Endothelial cell of umbilical vein (primary cell): ENCODE data around the gene HDHD5. TPM values are rescaled to one million over a fixed set of nuclear protein-coding genes. Genes with fewer than 3 reads are reported as not detected.
"Not testable (repeated sequence)": the region's sequence is repeated elsewhere in the genome, so short reads cannot be mapped to it uniquely, and the experiment has no call there.

Experiments used
- BruUV-seq: library from RNA; stranded (reverse); fragments of 400-500 nt; replicated peaks from 2 replicates; lab custom pipeline; 2021; lab: Mats Ljungman, UMichigan
- CTCF ChIA-PET: fragments of 300-600, 350-600 bp; sonication (Branson Sonifier 250); formaldehyde crosslinking; loops from one replicate; lab custom pipeline; 2021; ENCODE audit warnings: antibody characterized with exemption, inconsistent platforms; lab: Charles Lee
- POLR2A ChIA-PET: fragments of 300-600, 350-600 bp; sonication (Branson Sonifier 250); formaldehyde crosslinking; loops from one replicate; lab custom pipeline; 2021; ENCODE audit warnings: antibody characterized with exemption, inconsistent platforms; lab: Charles Lee
- DNase-seq: peaks from one replicate; pipeline ENCODE4 v3.0.0-alpha.2; 2011; ENCODE audit warnings: low read depth, low spot score
- FAIRE-seq: peaks from 2 replicates; lab custom pipeline; 2011; peaks lifted over from hg19 to GRCh38; lab: Jason Lieb, UNC
- H2AFZ ChIP-seq: 2 replicates; pipeline ENCODE4 v1.6.0; 2012; ENCODE audit warnings: low read depth, low read length, control low read depth, inconsistent platforms
- H3K27ac ChIP-seq: 2 replicates; pipeline ENCODE4 v1.5.1; 2011; ENCODE audit warnings: low read depth, mild to moderate bottlenecking, control low read depth, low read length, moderate library complexity; ENCODE audit not compliant: insufficient read depth
- H3K27me3 ChIP-seq, 2 experiments: 2 replicates each; pipeline versions ENCODE4 v1.6.0 to v1.6.1; 2011; ENCODE audit warnings: low read length in 2 of 2, mixed read lengths in 1 of 2; ENCODE audit not compliant: control insufficient read depth in 2 of 2, insufficient read depth in 2 of 2
- H3K36me3 ChIP-seq, 2 experiments: 2 replicates in 1 of 2; 3 replicates in 1 of 2; pipeline ENCODE4 v1.5.1; 2011; ENCODE audit warnings: low read length in 2 of 2, mild to moderate bottlenecking in 1 of 2, moderate library complexity in 1 of 2; ENCODE audit not compliant: control insufficient read depth in 2 of 2, insufficient read depth in 2 of 2; ENCODE audit errors: extremely low read depth in 1 of 2
- H3K4me1 ChIP-seq: 3 replicates; pipeline ENCODE4 v1.5.1; 2011; ENCODE audit warnings: mild to moderate bottlenecking, low read length; ENCODE audit not compliant: control insufficient read depth, insufficient read depth; ENCODE audit errors: extremely low read depth
- H3K4me2 ChIP-seq: 2 replicates; pipeline ENCODE4 v1.6.1; 2011; ENCODE audit warnings: low read length, control low read depth, mixed read lengths; ENCODE audit not compliant: insufficient read depth
- H3K4me3 ChIP-seq, 3 experiments: fragments of 200-600 bp in 1 of 3; sonication (generic), shearing (Covaris generic) in 1 of 3; replicated peaks in 1 of 3; 2 replicates each; pipeline ENCODE4 v1.5.1; 2011 to 2016; ENCODE audit warnings: control low read depth in 3 of 3, low read length in 3 of 3, mild to moderate bottlenecking in 2 of 3, inconsistent platforms in 1 of 3, low read depth in 1 of 3, moderate library complexity in 1 of 3; ENCODE audit not compliant: insufficient read depth in 1 of 3
- H3K79me2 ChIP-seq: 2 replicates; pipeline ENCODE4 v1.6.0; 2012; ENCODE audit warnings: low read length, inconsistent platforms; ENCODE audit not compliant: control insufficient read depth, insufficient read depth
- H3K9ac ChIP-seq: replicated peaks from 2 replicates; pipeline ENCODE3; 2011; ENCODE audit warnings: low read length, control low read depth; ENCODE audit not compliant: insufficient read depth; ENCODE audit errors: extremely low read depth
- H3K9me1 ChIP-seq: replicated peaks from 3 replicates; pipeline ENCODE4 v1.6.0; 2011; ENCODE audit warnings: mild to moderate bottlenecking, low read length; ENCODE audit not compliant: control insufficient read depth, insufficient read depth; ENCODE audit errors: extremely low read depth
- H3K9me3 ChIP-seq: replicated peaks from 2 replicates; pipeline ENCODE4 v1.5.1; 2012; ENCODE audit warnings: low read length, inconsistent platforms; ENCODE audit not compliant: control insufficient read depth, insufficient read depth
- H4K20me1 ChIP-seq: replicated peaks from 2 replicates; pipeline ENCODE3; 2011; ENCODE audit warnings: mild to moderate bottlenecking, low read length; ENCODE audit not compliant: control insufficient read depth, insufficient read depth; ENCODE audit errors: extremely low read depth
- EZH2 ChIP-seq: IDR thresholded peaks from 2 replicates; pipeline ENCODE4 v1.6.1; 2012; ENCODE audit warnings: borderline replicate concordance, low read depth, mild to moderate bottlenecking, moderate library complexity, low read length, inconsistent platforms; ENCODE audit not compliant: severe bottlenecking
- FOS ChIP-seq: IDR thresholded peaks from 2 replicates; pipeline ENCODE4 v1.6.1; 2011; ENCODE audit warnings: mild to moderate bottlenecking, low read length, moderate library complexity, borderline replicate concordance; ENCODE audit not compliant: insufficient read depth
- GATA2 ChIP-seq: IDR thresholded peaks from 2 replicates; pipeline ENCODE4 v1.7.0; 2011; ENCODE audit warnings: low read depth, mild to moderate bottlenecking, moderate library complexity, mixed read lengths, low read length; ENCODE audit not compliant: insufficient read length, insufficient read depth
- JUN ChIP-seq: IDR thresholded peaks from 2 replicates; pipeline ENCODE4 v1.6.1; 2011; ENCODE audit warnings: borderline replicate concordance, low read depth; ENCODE audit not compliant: insufficient read length, insufficient read depth
- MYC ChIP-seq: IDR thresholded peaks from one replicate; pipeline ENCODE4 v1.6.1; 2011; ENCODE audit warnings: mild to moderate bottlenecking, low read depth, low read length
- POLR2A ChIP-seq: IDR thresholded peaks from 2 replicates; pipeline ENCODE4 v1.6.1; 2012; ENCODE audit warnings: low read depth, mild to moderate bottlenecking, control low read depth, low read length
- POLR2AphosphoS5 ChIP-seq: IDR thresholded peaks from 2 replicates; pipeline ENCODE4 v1.6.1; 2012; ENCODE audit warnings: low read depth, mild to moderate bottlenecking, control low read depth, low read length, moderate library complexity; ENCODE audit not compliant: insufficient read depth
- dilution Hi-C: fragments of 300-500 bp; cut with MboI; formaldehyde crosslinking; loops from one replicate; pipeline ENCODE4 v1.15.0; 2019; ENCODE audit warnings: low sequenced_read_pairs; ENCODE audit not compliant: extremely low pct_ligation_motif_present
- intact Hi-C: fragments of 100-400 bp; cut with micrococcal nuclease; formaldehyde crosslinking; loops from one replicate; pipeline ENCODE4 v1.10.0; 2022
- polyA plus RNA-seq, 4 experiments: library from polyadenylated mRNA; depleted of rRNA in 3 of 4; stranded (reverse) in 3 of 4; unstranded in 1 of 4; fragments of >200 nt; gene quantifications; 2 replicates each; pipeline versions ENCODE4 v1.2.1 to v1.2.3, GENCODE V29; 2011 to 2012; ENCODE audit warnings: missing spikeins in 1 of 4
- total RNA-seq: library from RNA; stranded (reverse); gene quantifications from 2 replicates; pipeline ENCODE4 v1.2.3, GENCODE V29; 2021
- TF ChIP-seq, protein P1 (sequence below), 2 donors: IDR thresholded peaks; 1 replicate in 1 of 2; 2 replicates in 1 of 2; pipeline ENCODE4 v1.5.1; 2011; ENCODE audit warnings: low read length in 2 of 2, mild to moderate bottlenecking in 2 of 2, moderate library complexity in 2 of 2, control low read depth in 1 of 2, inconsistent platforms in 1 of 2, low read depth in 1 of 2; ENCODE audit not compliant: insufficient read depth in 1 of 2; ENCODE audit errors: extremely low read depth in 1 of 2
- TF ChIP-seq, protein P2 (sequence below): IDR thresholded peaks from 2 replicates; pipeline ENCODE4 v1.6.1; 2011; ENCODE audit not compliant: insufficient read depth, insufficient read length

HDHD5 gene
- total and polyA plus RNA-seq, 2 donors (not counting 3 experiments of a cell fraction or from before 2014, with no cell fraction given): 28.1 to 54.1 TPM

DNA sequence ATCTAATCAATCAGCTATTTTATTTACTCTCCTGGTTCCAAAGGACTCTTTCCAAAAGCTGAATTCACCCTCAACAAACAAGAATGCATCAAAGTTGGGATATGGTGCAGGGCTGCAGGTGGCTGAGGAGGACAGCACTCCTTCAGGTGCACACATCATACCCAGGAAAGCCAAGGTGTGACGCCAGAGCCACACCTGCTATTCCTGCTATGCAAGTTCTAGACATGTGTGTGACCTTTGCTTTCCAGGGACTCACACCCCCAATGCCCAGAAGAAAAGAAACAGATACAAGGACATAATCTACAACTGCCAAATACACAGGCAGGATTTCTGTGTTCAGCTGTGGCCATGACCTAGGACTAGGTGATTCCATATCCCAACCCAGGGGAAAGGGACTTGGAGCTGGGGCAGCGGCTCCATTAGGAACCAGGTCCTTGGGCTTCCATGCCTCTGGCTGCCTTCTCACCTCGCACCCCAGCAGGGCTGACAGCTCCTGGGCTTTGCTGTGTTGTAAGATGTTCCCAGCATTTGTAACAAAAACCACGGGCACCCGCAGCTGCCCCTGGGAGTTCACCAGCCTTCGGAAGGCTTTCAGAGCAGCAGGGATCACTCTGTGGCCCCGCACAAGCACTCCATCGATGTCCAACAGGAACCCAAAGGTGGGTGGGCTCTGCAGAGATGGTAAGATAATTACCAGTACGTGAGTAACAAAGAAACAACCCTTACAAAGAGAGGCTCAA lies 9.8 kb downstream of the HDHD5 start:
- Histone ChIP-seq H3K9me1 (no peaks in the 10 kb centered on the region), H3K79me2 (peaks cover 20% of the 10 kb centered on the region), H3K4me3 (no peak overlapping the region), H3K36me3 (peaks cover 0 to 10% of the 10 kb centered on the region in 2 experiments), H3K27me3 (no peaks in the 10 kb centered on the region), H3K27ac (no peak overlapping the region), H3K9ac (no peak overlapping the region), H3K9me3 (no peaks in the 10 kb centered on the region), H3K4me2 (no peak overlapping the region), H3K4me1 (no peaks in the 10 kb centered on the region), H4K20me1 (no peaks in the 10 kb centered on the region), H2AFZ (no peak overlapping the region)
- DNase-seq (no peak), FAIRE-seq (no peak)
- dilution Hi-C loops: no loop called here
- POLR2A ChIA-PET: no interaction called here
- BruUV-seq: no TSS peak
- CTCF ChIA-PET: interaction anchor here (1.2 kb wide), 1 partner anchor 353 kb away, joined by 3 read pairs; no protein-coding TSS in a partner anchor
- TF ChIP-seq, protein P1, sequence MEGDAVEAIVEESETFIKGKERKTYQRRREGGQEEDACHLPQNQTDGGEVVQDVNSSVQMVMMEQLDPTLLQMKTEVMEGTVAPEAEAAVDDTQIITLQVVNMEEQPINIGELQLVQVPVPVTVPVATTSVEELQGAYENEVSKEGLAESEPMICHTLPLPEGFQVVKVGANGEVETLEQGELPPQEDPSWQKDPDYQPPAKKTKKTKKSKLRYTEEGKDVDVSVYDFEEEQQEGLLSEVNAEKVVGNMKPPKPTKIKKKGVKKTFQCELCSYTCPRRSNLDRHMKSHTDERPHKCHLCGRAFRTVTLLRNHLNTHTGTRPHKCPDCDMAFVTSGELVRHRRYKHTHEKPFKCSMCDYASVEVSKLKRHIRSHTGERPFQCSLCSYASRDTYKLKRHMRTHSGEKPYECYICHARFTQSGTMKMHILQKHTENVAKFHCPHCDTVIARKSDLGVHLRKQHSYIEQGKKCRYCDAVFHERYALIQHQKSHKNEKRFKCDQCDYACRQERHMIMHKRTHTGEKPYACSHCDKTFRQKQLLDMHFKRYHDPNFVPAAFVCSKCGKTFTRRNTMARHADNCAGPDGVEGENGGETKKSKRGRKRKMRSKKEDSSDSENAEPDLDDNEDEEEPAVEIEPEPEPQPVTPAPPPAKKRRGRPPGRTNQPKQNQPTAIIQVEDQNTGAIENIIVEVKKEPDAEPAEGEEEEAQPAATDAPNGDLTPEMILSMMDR (IDR thresholded peaks at IDR 0.05; ENCODE audit: extremely low read depth in 1 of 2, insufficient read depth in 1 of 2, low read depth in 1 of 2, low read length in 2 of 2): no peak
- TF ChIP-seq EZH2 (no peak), POLR2A (no peak), GATA2 (no peak), JUN (no peak), MYC (no peak), FOS (no peak), POLR2AphosphoS5 (no peak)
- TF ChIP-seq, protein P2, sequence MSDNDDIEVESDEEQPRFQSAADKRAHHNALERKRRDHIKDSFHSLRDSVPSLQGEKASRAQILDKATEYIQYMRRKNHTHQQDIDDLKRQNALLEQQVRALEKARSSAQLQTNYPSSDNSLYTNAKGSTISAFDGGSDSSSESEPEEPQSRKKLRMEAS: no peak
- intact Hi-C loops: no loop called here

DNA sequence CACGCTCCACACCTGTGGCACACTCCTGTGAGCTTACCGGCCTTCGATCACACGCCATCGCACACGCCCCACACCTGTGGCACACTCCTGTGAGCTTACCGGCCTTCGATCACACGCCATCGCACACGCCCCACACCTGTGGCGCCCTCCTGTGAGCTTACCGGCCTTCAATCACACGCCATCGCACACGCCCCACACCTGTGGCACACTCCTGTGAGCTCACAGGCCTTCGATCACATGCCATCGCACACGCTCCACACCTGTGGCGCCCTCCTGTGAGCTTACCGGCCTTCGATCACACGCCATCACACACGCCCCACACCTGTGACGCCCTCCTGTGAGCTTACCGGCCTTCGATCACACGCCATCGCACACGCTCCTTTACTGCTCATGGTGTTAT lies 11.6 kb downstream of the HDHD5 start:
- peaks cover 0 to 17% of the 10 kb centered on the region in 2 experiments for H3K36me3 ChIP-seq
- intact Hi-C loops, BruUV-seq, H3K9me1 ChIP-seq, FAIRE-seq, H4K20me1 ChIP-seq, H3K9ac ChIP-seq, H3K4me1 ChIP-seq, H3K79me2 ChIP-seq, DNase-seq, H3K4me3 ChIP-seq, H3K27me3 ChIP-seq, CTCF ChIA-PET, dilution Hi-C loops, POLR2A ChIA-PET, H3K4me2 ChIP-seq, H3K9me3 ChIP-seq, H2AFZ ChIP-seq, H3K27ac ChIP-seq: not testable (repeated sequence)
